GM18909 (cell line): ENCODE data around the gene MIS18A.
A peak's percentile ranks its signal among the peaks of the same experiment; 100 is the strongest.
"Not testable (repeated sequence)": the region's sequence is repeated elsewhere in the genome, so short reads cannot be mapped to it uniquely, and the experiment has no call there.

ENCODE experiments used
- ATAC-seq: cut with Tn5 transposase; IDR thresholded peaks from one replicate; pipeline ENCODE4 v1.9.1; 2021; ENCODE audit warnings: mild to moderate bottlenecking; ENCODE audit not compliant: unreplicated experiment, poor library complexity

The MIS18A gene

GRCh38 chr21:32306021-32306780 is 27.4 kb upstream of the MIS18A start:
- no peak for ATAC-seq

DNA sequence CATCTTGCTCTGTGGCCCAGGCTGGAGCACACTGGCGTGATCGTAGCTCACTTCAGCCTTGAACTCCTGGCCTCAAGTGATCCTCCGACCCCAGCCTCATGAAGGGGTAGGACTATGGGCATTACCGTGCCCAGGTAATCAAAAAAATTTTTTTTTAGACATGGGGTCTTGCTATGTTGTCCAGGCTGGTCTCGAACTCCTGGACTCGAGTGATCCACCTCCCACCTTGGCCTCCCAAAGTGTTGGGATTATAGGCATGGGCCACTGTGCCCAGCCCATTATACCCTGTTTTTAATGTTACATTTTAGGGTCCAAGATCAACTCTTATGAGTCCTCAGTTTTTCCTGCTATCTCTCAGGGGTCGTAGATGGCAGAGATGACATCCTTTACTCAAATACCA is 26.1 kb upstream of the MIS18A start:
- no peak for ATAC-seq

GRCh38 chr21:32303385-32303784 is 24.5 kb upstream of the MIS18A start:
- ATAC-seq, result no peak

GRCh38 chr21:32302560-32302959 is 23.7 kb upstream of the MIS18A start:
- no peak for ATAC-seq

DNA sequence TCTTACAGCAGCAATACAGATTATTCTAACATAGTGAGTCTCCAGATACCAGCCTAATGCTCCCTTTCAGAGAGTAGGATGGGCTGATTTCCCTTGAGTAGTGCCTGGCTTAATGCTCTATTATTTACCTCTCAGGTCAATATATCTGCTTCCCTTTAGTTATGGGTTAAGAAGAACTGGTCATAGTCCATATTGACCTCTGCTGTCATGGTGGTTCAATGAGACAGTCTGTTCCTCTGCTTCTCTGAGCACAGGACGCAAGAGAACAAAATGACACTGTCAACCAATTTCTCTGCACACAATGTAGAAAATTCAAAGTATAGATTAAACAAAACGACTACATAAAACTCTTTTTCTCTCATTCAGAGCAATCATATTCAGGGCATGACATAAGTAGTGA is 22.7 kb upstream of the MIS18A start:
- ATAC-seq, result no peak

DNA sequence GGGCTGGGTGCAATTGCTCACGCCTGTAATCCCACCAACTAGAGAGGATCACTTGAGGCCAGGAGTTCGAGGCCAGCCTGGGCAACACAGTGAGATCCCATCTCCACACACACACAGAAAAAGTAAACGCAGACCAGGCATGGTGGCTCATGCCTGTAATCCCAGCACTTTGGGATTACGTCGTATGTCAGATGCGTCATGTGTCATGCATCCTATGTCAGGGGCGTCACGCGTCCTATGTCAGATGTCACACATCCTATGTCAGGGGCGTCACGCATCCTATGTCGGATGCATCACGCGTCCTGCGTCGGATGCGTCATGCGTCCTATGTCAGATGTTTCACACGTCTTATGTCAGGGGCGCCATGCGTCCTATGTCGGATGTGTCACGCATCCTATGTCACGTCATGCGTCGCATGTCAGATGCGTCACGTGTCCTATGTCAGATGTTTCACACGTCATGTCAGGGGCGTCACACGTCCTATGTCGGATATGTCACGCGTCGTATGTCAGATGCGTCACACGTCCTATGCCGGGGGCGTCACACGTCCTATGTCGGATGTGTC is 21.4 kb upstream of the MIS18A start:
- ATAC-seq, result no peak

DNA sequence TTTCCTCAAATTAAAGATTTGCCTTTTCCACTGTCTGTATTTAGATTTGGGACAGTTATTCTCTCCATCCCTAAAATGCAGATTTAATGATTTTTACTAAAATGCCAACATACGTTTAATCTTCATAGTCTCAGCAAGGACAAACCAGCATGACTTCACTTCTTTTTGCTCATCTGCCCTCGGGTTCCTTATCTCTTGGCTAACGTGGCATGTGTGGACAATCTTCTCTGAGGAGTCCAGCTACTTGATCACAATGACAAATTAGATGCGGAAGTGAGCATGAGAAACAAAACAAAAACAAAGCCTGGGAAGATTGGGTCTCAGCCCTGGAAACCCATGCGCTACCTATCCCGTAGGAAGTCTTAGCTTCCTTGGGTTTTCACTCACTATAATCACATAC is 20.8 kb upstream of the MIS18A start:
- ATAC-seq, result no peak

GRCh38 chr21:32298658-32299081 is 19.8 kb upstream of the MIS18A start, which contains the start of gene MRAP:
MRAP (plus strand) TSS chr21:32298855; CDS start chr21:32298972, 117 bp downstream.
- no peak for ATAC-seq

DNA sequence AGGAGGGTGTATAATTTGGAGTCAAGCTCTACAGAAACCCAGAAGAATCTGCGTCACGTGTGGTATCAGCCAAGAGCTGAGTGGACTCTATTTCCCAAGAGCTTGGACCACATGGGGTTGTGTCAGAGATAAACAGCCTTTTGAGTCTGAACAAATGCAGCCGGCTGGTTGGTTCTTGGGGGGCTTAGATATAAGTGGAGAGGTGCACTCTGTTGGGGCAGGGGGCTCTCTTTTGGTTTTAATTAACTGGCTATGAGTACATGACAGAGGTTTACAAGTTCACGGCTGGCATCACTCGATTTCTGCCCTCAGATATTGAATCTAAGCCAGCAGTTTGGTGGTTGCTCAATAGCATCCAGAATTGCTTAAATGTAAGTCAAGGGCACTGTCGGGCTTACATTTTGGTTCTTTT is 19.3 kb upstream of the MIS18A start:
- no peak for ATAC-seq

- ATAC-seq, result no peak
Measured at GRCh38 chr21:32297449-32297848, 18.6 kb upstream of the MIS18A start.

- ATAC-seq, result no peak
Measured at GRCh38 chr21:32285476-32285875, 6.6 kb upstream of the MIS18A start.

GRCh38 chr21:32282992-32283391 is 4.1 kb upstream of the MIS18A start:
- ATAC-seq, result no peak

- ATAC-seq, result no peak
Measured at GRCh38 chr21:32281531-32281930, 2.7 kb upstream of the MIS18A start.

DNA sequence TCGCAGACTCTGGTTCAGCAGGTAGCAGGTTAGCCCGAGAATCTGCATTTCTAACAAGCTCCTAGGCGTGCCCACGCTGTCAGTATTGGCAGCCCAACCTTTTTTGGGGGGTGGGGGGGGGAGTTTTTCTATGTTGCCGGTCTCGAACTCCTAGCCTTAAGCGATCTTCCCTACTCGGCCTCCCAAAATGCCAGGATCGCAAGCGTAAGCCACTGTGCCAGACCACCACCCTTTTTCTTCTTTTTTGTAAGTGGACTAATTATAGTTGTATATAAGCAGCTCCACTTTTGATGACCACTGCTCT is 480 bp upstream of the MIS18A start:
- ATAC-seq, result no peak

GRCh38 chr21:32278103-32278502 is 746 bp downstream of the MIS18A start:
- ATAC-seq, result peak; percentile 25

GRCh38 chr21:32276671-32277070 is 2.2 kb downstream of the MIS18A start:
- ATAC-seq, result no peak

- ATAC-seq, result no peak
Measured at GRCh38 chr21:32270748-32271147, 8.1 kb downstream of the MIS18A start.

GRCh38 chr21:32265321-32265720 is 13.5 kb downstream of the MIS18A start:
- ATAC-seq, result not testable (repeated sequence)

GRCh38 chr21:32261929-32262328 is 16.9 kb downstream of the MIS18A start:
- no peak for ATAC-seq

- no peak for ATAC-seq
Measured at GRCh38 chr21:32260130-32260529, 18.7 kb downstream of the MIS18A start.

- ATAC-seq, result not testable (repeated sequence)
Measured at GRCh38 chr21:32258786-32259048, 20.1 kb downstream of the MIS18A start.

- ATAC-seq, result peak; percentile 73
Measured at GRCh38 chr21:32257962-32258785, 20.7 kb downstream of the MIS18A start.
